CD4-positive, alpha-beta T cell treated with Interleukin-10 for 1 hour (primary cell): ENCODE measurements around the gene ENOSF1.
"Not testable (repeated sequence)": the region's sequence is repeated elsewhere in the genome, so short reads cannot be mapped to it uniquely, and the experiment has no call there.

Source experiments
- DNase-seq: peaks from one replicate; pipeline ENCODE4 v3.0.0-alpha.2; 2020

Gene ENOSF1

GRCh38 chr18:712401-713134 is at the start of gene ENOSF1:
Gene ENOSF1 (minus strand): TSS chr18:712630. CDS start chr18:712587, 43 bp downstream.
- peak; percentile 90 for DNase-seq

GRCh38 chr18:759864-760263 is 47.4 kb upstream of the ENOSF1 start:
- not testable (repeated sequence) for DNase-seq

- DNase-seq = no peak
Observed at GRCh38 chr18:755506-755905, 43.1 kb upstream of the ENOSF1 start.

GRCh38 chr18:754656-755055 is 42.2 kb upstream of the ENOSF1 start:
- no peak for DNase-seq

- no peak for DNase-seq
Observed at GRCh38 chr18:750456-750855, 38.0 kb upstream of the ENOSF1 start.

GRCh38 chr18:744832-745597 is 32.6 kb upstream of the ENOSF1 start:
- DNase-seq = no peak

GRCh38 chr18:741931-742512 is 29.6 kb upstream of the ENOSF1 start:
- DNase-seq = peak; percentile 67

GRCh38 chr18:732371-732770 is 19.9 kb upstream of the ENOSF1 start:
- no peak for DNase-seq

GRCh38 chr18:731185-731584 is 18.8 kb upstream of the ENOSF1 start:
- no peak for DNase-seq

- no peak for DNase-seq
Observed at GRCh38 chr18:730692-731091, 18.3 kb upstream of the ENOSF1 start.

- DNase-seq = not testable (repeated sequence)
Observed at GRCh38 chr18:730120-730519, 17.7 kb upstream of the ENOSF1 start.

- no peak for DNase-seq
Observed at GRCh38 chr18:725646-726045, 13.2 kb upstream of the ENOSF1 start.

GRCh38 chr18:723541-724080 is 11.2 kb upstream of the ENOSF1 start:
- no peak for DNase-seq

- no peak for DNase-seq
Observed at GRCh38 chr18:717003-717402, 4.6 kb upstream of the ENOSF1 start.

- DNase-seq = no peak
Observed at GRCh38 chr18:715626-716025, 3.2 kb upstream of the ENOSF1 start.

- DNase-seq = no peak
Observed at GRCh38 chr18:713135-713490, 683 bp upstream of the ENOSF1 start.

- peak; percentile 79 for DNase-seq
Observed at GRCh38 chr18:711657-712400, 601 bp downstream of the ENOSF1 start.

- DNase-seq = no peak
Observed at GRCh38 chr18:711310-711656, 1.1 kb downstream of the ENOSF1 start.

GRCh38 chr18:710418-711300 is 1.8 kb downstream of the ENOSF1 start:
- no peak for DNase-seq

GRCh38 chr18:709771-710170 is 2.7 kb downstream of the ENOSF1 start:
- no peak for DNase-seq

- no peak for DNase-seq
Observed at GRCh38 chr18:708096-708495, 4.3 kb downstream of the ENOSF1 start.

- no peak for DNase-seq
Observed at GRCh38 chr18:706405-706804, 6.0 kb downstream of the ENOSF1 start.
